ENCODE measurements around the gene PPBP.

Gene PPBP, protein sequence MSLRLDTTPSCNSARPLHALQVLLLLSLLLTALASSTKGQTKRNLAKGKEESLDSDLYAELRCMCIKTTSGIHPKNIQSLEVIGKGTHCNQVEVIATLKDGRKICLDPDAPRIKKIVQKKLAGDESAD

DNA sequence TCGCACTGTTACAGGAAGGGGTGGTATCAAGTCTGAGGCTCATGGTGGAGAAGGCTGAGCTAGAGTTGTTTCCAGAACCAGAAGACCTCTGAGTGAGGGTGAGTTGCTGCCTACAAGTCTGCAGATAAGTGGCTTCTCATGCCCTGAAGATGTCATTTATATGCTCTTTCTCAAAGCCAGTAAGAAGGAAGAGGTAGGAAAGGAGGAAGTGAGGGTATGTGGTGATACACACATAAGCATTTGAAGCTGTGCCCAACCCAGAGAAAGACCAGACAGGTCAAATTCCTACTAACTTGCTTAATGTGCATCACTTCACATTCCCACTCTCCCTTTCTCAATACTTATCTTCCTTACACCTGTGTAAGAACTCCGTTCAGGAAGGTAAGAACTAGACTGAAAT is at the start of gene PPBP:
PPBP (minus strand) TSS at position 130 of the 400 bp plus-strand sequence; CDS start at position 43, 87 bp downstream.
- DNase-seq (ENCODE audit: low read depth in 2 of 2) = no peak

DNA sequence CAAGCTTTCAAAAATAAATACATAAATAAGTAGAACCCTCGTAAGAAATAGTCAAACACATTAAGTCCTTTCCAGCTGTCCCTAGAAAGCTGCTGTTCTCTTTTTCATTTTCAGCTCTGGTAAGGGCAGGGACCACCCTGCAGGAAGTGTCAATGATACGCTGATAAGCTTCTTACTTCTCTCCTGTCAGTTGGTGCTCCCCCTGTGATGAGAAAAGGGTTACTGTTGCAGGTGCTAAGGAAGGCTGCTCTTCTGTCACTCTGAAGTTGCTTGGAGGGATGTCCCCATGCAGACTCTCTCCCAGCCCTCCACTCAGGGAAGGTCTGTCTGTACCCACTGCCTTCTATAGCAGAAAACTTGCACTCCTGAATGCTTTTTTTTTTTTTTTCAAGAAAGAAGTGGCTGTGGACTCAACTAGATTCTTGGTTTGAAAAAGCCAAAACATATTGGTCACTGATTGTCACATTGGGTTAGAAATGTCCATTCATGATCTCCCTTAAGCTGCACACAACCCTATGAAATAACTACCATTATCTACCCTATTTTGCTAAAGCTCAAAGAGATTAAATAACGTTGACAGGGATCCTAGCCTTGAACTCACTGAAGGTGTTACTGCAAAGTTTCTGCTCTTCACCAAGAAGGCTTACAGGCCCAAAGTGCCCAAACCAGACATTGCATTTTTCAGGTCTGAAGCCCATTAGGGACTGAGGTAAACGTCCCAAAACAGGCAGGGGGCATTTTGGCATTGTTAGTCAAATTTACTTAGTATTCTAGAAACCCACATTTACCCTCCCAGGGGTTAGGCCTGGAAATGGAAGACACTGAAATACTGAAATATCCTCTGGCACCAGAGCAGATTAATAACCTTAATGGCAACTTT is 49.3 kb upstream of the PPBP start:
- DNase-seq (ENCODE audit: low read depth in 2 of 2) = no peak

DNA sequence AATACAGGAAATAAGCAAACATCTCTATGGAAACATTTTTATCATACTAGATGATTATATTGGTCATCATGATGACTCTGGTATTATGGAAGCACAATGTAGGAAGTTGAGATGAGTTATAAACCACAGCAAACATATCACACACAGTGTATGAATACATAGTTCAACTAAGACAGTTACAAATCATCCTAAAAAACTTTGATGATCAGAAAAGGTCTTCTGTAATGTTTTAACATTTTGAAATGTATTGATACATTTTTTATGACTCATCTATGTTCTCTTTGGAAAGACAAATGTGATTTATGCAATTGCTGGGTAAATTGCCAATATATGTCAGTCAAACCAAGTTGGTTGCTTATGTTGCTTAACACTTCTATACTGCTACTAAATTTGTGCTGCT is 45.7 kb upstream of the PPBP start:
- DNase-seq (ENCODE audit: low read depth in 2 of 2) = no peak

DNA sequence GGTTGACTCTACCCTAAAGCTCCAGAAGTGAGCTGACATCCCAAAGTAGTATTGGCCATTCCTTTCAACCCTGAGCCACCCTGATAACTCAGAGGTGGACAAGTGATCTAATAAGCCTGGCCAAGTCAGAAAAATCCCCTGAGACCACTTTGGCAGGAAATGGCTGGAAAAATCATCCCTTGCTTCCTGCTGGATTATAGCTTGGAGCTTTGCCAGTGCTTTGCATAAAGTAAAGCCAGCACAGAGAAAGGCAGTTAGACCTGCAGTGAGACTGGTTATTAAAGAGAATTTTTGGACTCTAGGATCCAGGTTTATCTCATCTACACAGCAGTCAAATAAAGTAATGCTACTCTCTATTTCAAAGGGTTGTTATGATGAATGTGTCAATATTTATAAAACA is 44.1 kb upstream of the PPBP start:
- DNase-seq (ENCODE audit: low read depth in 2 of 2) = no peak

DNA sequence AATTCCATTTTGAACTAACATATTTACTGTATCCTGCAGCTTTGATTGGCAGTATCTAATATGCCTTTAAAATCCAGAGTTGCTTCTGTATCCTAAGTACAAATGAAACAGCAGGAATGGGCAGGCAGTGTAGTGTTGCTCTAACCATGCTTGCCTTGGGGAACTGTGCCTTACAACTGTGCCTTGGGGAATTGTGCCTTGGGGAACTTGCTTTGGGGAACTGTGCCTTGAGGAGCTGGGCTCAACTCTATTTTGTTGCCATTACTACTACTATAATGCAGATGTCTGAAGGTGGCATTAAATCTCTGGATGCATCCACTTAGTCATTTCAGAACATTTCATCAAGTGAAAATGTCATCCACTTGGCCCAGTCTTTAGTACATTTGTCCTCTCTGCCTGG is 43.6 kb upstream of the PPBP start:
- DNase-seq (ENCODE audit: low read depth in 2 of 2) = no peak

DNA sequence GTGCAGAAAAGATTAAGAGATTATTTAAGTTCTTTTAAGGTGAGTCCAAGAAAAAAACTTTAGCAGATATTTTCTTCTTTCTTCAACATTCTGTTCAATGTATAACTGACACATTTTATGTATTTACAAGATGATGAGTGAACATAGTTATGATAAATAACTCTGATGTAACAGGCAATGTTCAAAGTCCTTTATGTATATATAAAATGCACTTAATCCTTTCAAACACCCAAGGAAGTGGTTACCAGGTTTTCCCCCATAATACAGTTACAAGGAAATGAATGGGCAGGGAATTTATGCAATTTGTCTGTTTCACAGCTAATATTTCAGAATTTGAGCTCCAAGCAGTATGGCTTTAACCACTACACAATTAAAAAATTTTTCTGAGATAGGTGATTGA is 42.3 kb upstream of the PPBP start:
- DNase-seq (ENCODE audit: low read depth in 2 of 2) = no peak

DNA sequence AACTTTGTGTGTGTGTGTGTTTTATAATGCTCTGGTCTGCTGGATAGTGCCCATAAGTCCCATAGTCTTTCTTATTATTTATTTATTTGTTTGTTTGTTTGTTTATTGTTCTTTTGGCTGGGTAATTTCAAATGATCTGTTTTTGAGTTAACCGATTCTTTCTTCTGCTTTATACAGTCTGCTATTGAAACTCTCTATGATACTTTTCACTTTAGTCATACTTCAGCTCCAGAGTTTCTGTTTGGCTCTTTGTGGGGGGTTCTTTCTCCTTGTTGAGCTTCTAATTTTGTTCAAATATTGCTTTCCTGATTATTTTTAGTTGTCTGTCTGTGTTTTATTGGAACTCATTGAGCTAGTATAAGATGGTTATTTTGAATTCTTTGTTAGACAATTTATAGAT is 40.5 kb upstream of the PPBP start:
- DNase-seq (ENCODE audit: low read depth in 2 of 2) = no peak

DNA sequence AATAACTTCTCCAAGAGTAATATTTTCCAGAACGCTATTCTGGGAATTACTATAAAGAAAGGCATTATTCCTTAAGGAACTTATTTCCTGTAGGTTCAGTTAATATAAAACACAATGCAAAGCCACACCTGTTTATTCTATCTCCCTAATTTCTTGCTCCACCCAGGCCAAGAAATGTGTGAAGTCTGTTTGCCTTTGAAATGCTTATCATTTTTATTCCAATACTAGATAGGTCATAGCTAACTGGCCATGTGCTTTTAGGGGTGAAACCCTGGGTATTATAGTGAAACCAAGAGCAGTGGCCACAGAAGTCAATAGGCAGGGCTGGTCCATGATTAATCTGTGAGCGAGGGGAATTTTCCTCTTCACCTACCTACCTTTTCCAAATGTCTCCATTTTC is 35.7 kb upstream of the PPBP start:
- DNase-seq (ENCODE audit: low read depth in 2 of 2) = no peak

DNA sequence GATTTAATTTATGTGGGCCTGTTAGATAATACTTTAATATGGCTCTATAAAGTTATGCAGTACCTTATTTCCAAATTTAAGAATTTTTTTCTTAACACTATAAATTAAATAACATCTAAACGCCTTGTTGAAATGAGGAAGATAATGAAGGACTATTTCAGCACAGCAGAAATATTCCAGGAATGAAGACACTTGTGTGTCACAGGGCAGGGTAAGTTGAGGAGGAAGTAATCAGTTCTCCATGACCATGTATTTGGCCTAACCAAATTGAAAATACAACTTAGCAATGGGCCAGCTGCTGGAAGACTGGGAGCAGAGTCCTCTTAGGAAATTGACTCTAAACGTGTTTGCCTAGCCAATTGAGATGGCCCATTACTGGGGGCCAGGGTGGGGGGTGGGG is 33.6 kb upstream of the PPBP start:
- DNase-seq (ENCODE audit: low read depth in 2 of 2) = no peak

DNA sequence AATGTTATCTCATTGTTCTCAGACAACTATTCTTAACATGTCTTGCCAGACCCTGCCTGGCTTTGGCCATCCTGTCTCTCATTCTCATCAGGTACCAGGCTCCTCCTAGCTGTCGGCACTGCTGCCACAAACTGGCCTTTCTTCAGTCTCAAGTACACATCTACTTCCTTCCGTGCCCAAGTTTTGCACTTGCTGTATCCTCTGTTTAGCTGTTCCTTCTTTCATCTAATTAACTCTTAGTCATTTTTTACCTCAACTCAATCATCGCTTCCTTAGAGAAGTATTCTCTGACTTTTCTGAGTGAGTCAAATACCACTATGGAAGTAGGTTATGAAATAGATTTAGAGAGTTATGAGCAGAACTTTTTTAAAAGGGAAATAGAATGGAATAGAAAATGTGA is 30.8 kb upstream of the PPBP start:
- no peak for DNase-seq (ENCODE audit: low read depth in 2 of 2)

DNA sequence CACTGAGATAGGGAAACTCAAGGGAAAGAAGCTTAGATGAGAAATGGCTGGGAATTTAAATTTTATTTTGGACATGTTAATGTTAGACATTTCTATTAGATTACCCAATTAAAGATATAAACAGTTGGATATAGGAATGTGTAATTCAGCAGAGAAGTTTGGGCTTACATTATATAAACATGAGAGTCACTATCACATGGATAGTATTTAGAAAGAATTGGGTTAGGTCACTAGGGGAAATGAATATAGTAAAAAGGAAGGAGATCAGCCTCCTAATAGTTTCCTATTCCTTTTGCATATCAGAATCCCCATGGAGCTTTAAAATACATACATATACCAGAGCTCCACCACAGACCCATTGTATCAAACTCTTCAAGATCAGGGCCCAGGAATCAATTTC is 30.1 kb upstream of the PPBP start:
- DNase-seq (ENCODE audit: low read depth in 2 of 2) = no peak

DNA sequence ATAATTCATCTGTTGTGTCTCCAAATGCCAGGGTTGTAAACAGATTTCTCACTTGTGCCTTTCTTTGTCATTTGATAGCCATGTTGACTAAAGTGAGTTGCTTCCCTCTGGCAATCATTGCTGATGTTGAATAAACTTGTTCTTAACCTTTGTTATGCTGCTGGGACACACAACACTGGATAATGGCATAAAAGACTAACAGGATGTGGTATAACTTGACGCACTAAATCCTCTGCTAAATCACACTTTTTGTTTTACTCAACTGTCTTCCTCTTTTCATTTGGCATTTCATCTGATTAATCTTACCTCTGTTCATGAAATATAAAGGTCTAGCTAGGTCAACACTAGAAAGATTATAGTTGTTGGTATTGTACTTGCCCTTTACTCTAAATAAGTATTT is 28.1 kb upstream of the PPBP start:
- DNase-seq (ENCODE audit: low read depth in 2 of 2) = no peak

DNA sequence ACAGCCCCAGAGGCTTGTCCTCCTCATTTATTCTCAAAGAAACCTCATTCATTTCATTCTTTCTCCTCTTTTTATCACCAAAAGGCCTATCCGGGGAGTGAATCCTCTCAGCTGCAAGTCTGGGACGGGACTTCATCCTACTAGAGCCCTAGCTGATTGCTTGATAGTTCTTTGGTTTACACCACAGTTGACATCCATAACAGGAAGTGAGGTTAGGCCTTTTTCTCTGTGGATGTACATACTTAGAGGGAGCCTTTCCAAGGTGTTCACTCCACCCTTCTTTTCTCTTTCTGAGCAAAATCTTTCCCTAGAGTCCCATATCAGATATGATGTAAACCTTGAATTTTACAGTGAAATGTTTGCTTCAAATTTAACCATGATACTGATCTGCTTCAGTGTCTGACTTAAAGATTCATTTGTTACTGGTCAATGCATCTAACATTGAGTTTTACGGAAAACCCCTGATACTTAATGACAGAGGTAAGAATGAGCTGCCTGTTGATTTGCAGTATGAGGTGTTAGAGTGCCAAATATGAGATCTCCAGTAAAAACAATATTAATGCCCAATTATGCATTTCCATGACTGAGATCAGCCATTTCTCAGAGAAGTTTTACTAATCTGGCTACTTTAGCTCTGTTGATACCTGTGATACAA is 27.3 kb upstream of the PPBP start:
- no peak for DNase-seq (ENCODE audit: low read depth in 2 of 2)

DNA sequence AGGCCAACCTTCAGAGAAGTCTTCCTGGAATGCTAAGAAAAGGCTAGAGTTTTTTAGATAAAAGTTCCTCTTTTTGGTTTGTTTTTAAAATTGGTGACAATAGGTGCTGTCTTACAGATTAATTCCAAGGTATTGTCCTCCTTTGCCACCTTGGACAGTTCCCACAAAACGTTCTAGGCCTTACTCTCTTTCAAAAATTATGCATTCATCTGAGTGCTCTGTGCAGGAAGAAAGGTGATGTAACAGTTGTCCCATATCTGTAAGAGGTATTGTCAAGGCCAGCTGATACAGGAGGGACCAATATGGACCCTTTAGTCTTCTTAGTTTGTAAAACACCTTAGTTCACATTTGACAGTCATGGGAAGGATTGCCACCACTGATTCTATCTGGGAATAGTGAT is 26.3 kb upstream of the PPBP start:
- DNase-seq (ENCODE audit: low read depth in 2 of 2) = no peak

DNA sequence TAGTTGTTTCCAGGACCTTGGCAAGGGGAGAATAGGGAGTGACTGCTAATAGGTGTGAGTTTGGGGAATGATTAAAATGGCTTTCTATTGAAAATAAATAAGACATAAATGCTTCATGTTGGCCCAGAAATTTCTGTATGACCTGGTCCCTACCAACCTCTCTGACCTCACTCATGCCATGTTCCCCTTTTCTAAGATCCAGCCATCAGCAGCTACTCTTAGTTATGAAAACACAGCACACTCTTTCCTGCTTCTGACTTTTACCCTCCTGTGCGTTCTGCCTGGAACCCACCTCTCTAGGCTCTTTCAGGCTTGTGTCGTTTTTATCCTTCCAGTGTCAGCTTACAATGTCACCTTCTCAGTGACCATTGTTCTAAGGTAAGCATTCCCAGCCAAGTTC is 25.3 kb upstream of the PPBP start:
- no peak for DNase-seq (ENCODE audit: low read depth in 2 of 2)

DNA sequence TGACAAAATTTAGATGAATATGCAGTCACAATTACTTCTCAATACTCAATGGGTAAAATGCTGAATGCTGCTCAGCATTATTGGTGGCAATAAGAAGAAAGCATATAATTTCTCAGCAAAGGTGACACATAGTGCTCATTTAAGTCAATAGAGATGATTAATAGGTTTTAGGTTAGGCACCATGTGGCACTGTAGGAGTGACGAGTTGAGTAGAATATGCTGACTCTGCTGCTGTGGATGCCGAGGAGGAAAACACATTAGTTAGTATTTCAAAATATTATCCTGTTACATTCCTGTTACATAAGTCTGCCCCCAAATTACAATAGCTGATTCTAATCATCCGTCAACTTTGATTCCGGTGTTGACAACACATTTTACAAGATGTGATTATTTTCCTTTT is 24.1 kb upstream of the PPBP start:
- DNase-seq (ENCODE audit: low read depth in 2 of 2) = no peak

DNA sequence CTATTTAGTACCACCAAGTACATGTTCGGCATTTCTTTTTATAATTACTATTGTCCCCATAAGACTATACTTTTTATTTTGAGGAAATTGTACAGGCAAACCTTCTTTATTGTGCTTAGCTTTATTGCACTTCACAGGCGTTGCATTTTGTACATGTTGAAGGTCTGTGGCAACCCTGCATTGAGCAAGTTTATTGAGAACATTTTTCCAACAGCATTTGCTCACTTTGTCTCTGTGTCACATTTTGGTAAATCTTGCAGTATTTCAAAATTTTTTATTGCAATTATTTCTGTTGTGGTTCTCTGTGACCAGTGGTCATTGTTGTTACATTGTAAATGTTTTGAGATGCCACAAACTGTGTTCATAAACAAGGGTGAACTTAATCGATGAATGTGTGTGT is 21.3 kb upstream of the PPBP start:
- DNase-seq (ENCODE audit: low read depth in 2 of 2) = no peak

DNA sequence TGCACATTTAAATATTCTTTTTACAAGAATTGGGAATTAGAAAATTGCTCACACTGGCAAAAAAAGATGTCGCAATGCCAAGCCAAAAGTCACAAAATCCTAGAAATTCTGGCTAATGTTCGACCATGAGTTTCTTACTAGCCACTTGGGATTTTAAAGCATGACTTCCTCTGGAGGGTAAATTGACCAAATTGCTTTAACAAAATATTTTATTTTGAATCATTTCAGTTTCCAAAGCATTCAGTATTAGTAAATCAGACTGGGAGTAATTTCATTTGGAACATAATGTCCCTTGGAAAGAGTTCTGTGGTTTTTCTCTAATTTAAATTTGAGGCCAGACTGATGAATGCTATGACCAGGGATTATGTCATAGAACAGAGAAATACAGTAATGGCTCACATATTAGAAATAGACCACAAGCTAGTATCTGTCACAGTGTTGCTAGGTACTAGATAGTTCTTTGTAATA is 18.1 kb upstream of the PPBP start:
- DNase-seq (ENCODE audit: low read depth in 2 of 2) = no peak

DNA sequence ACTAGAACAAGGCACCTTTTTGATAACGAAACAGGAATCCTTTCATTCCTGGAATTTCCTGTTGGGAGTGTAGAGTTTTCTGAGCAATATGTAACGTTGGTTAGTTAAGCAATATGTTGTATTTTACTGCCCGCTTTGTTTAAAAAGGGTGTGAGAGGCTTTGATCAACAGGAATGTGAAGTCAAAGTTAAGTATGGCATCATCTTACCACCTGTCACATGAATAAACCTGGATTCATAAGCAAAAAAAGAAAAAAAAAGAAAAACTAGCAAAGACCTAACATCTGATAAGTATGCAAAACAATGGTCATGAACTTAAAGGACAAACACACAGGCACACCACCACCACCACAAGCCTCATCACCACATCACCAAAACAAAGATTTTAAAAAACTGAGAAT is 17.5 kb upstream of the PPBP start:
- no peak for DNase-seq (ENCODE audit: low read depth in 2 of 2)

DNA sequence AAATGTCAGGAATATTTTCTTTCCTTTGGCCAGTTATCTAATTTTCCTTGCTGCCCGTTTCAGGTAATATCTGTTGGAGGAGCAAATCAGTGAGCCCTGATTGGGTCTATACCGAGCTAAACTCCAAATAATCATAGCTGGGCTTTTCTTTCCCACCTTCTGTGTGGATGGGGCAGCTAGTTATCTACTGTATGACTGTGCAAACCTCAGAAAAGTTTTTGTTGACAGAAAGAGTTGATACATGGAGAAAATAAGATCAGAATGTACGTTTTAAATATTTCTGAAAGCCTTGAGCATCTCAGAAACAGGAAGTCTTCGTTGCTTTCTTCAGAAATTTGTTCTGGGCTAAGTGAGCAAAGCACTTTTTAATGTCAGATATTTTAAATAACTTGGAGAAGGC is 16.7 kb upstream of the PPBP start:
- no peak for DNase-seq (ENCODE audit: low read depth in 2 of 2)

DNA sequence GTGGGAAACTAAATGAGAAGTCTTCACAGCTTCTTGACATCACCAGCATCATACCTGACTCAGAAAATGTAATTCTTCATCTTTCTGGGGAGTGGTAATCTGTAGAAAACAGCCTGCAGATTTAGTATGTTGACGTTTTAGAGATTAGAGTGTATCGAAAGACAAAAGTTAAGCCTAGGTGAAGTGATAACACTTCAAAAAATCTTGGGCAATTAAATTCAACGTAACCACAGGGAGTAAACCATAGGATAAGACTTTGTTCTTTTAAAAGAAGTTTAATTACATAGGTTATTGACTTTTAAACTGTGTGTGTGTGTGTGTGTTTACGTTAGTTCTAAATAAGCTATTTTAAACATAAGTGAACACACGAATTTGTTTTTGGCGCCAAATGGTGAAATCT is 12.3 kb upstream of the PPBP start:
- DNase-seq (ENCODE audit: low read depth in 2 of 2) = no peak

DNA sequence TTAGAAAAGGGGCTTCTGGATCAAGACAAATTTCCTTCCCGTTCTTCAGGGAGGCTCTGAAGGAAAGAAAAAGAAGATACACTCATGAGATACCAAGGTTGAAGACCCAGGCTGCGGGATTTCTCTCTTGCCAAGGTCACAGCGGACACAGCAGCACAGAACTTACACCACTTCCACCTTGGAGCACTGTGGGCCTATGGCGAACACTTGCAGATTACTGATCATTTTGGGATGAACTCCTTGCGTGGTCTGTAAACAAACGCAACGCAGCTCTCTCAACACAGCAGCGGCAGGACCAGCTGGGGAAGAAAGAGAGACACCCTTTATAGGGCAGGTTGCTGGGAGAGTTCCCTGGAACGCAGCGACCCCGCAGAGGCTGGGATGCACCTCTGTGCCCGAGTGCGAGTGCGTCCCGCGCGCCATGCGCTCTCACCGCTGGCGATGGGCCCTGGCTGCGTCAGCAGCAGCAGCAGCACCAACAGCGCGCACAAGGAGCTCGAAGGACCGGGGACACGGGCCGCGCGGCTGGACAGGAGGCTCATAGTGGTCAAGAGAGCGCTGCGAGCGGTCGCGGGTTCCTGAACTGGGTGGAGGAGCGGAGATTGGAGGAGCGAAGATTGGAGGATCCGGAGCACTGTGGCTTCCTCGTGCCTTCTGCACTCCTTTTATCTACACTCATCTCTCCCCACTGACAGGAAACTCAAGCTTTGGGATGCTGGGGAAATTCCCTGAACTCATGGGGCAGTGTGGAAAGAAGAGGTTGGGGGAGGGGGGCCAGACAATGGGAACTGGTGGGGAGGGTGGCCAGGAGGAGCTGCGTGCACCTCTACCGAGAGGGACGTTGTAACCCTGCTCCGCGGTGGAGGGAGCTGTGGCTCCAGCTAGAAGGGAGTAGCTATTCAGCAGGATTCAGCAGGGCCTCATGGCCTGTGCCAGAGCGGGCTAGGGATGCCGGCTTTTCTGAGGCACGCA is 10.3 kb upstream of the PPBP start, which contains the start of gene CXCL5:
CXCL5 (minus strand) TSS at position 638 of the 972 bp plus-strand sequence; CDS start at position 542, 96 bp downstream.
- no peak for DNase-seq (ENCODE audit: low read depth in 2 of 2)
